ENCODE data around the gene CDKN1C.
A peak's percentile ranks its signal among the peaks of the same experiment; 100 is the strongest.

CDKN1C gene

GRCh38 chr11:2904153-2905052, 18.8 kb upstream of the CDKN1C start:
- DNase-seq: no peak

- no peak for DNase-seq
Measured at GRCh38 chr11:2903672-2904011, 18.1 kb upstream of the CDKN1C start.

- no peak for DNase-seq
Measured at GRCh38 chr11:2902784-2903671, 17.5 kb upstream of the CDKN1C start.

GRCh38 chr11:2901854-2902783, 16.5 kb upstream of the CDKN1C start:
- DNase-seq: no peak

- no peak for DNase-seq
Measured at GRCh38 chr11:2901196-2901796, 15.7 kb upstream of the CDKN1C start.

- DNase-seq: no peak
Measured at GRCh38 chr11:2899080-2899783, 13.7 kb upstream of the CDKN1C start.

GRCh38 chr11:2898366-2899079, 12.9 kb upstream of the CDKN1C start:
- DNase-seq: no peak

GRCh38 chr11:2897048-2897447, 11.5 kb upstream of the CDKN1C start:
- DNase-seq: no peak

GRCh38 chr11:2896047-2896446, 10.5 kb upstream of the CDKN1C start:
- DNase-seq: no peak

GRCh38 chr11:2893935-2894334, 8.4 kb upstream of the CDKN1C start:
- DNase-seq: no peak

- DNase-seq: no peak
Measured at GRCh38 chr11:2892967-2893528, 7.5 kb upstream of the CDKN1C start.

- no peak for DNase-seq
Measured at GRCh38 chr11:2892215-2892966, 6.8 kb upstream of the CDKN1C start.

GRCh38 chr11:2891326-2892214, 6.0 kb upstream of the CDKN1C start:
- no peak for DNase-seq

GRCh38 chr11:2890466-2891294, 5.1 kb upstream of the CDKN1C start:
- peak; percentile 53 for DNase-seq

GRCh38 chr11:2889362-2890273, 4.0 kb upstream of the CDKN1C start:
- no peak for DNase-seq

- peak; percentile 72 for DNase-seq
Measured at GRCh38 chr11:2888266-2888968, 2.8 kb upstream of the CDKN1C start.
